Testis (tissue), 3 donors: Measurements from ENCODE around the gene PRMT3. TPM values are rescaled to one million over a fixed set of nuclear protein-coding genes. Genes with fewer than 3 reads are reported as not detected.

Experiments used
- DNase-seq: peaks from one replicate; pipeline ENCODE4 v3.0.0-alpha.2; 2019
- H3K27ac ChIP-seq, 2 donors: fragments of 200-600 bp; sonication (generic); one replicate each; pipeline ENCODE4 v1.5.1; 2019
- H3K27me3 ChIP-seq: fragments of 200-600 bp; sonication (generic); one replicate; pipeline ENCODE4 v1.5.1; 2019
- H3K36me3 ChIP-seq: fragments of 200-600 bp; sonication (generic); one replicate; pipeline ENCODE4 v1.5.1; 2017; ENCODE audit warnings: low read depth; ENCODE audit errors: missing control alignments
- H3K4me1 ChIP-seq: fragments of 200-600 bp; sonication (generic); one replicate; pipeline ENCODE4 v1.5.1; 2019
- H3K4me3 ChIP-seq, 2 donors: fragments of 200-600 bp; sonication (generic); one replicate each; pipeline ENCODE4 v1.5.1; 2017 to 2019
- H3K9me3 ChIP-seq: fragments of 200-600 bp; sonication (generic); one replicate; pipeline ENCODE4 v1.5.1; 2017
- CTCF ChIP-seq, 3 experiments: fragments of 450-650 bp in 2 of 3; fragments of 200-600 bp in 1 of 3; sonication (generic) in 1 of 3; IDR thresholded peaks; one replicate each; pipeline ENCODE4 v1.5.1; 2016 to 2019; ENCODE audit warnings: antibody characterized with exemption in 3 of 3, mild to moderate bottlenecking in 2 of 3, moderate library complexity in 1 of 3
- POLR2A ChIP-seq: fragments of 450-650 bp; IDR thresholded peaks from one replicate; pipeline ENCODE4 v1.6.1; 2017; ENCODE audit warnings: antibody characterized with exemption, mild to moderate bottlenecking, moderate library complexity
- whole genome bisulfite sequencing, 2 donors: methylation state at CpG; one replicate each; pipeline ENCODE4 v1.1.5; 2018; 5-methylcytosine and 5-hydroxymethylcytosine counted together
- intact Hi-C: fragments of 100-400 bp; cut with DNase I; formaldehyde crosslinking; loops from one replicate; pipeline ENCODE4 v1.15.1; 2023; ENCODE audit warnings: low total_unique reads
- polyA plus RNA-seq: library from polyadenylated mRNA; stranded (reverse); fragments of 350-450 nt; fragmentation: Illumina TruSeq; extraction: RNeasy Lipid Tissue Mini Kit (QIAGEN cat#74804); gene quantifications from one replicate; pipeline ENCODE4 v1.2.3, GENCODE V29; 2014; ENCODE audit warnings: low read depth, low replicate concordance; ENCODE audit not compliant: insufficient read depth
- total RNA-seq, 2 donors: library from RNA; depleted of rRNA; stranded (reverse); fragments of >200 nt; gene quantifications; one replicate each; pipeline ENCODE4 v1.2.3, GENCODE V29; 2016

Gene PRMT3
- total and polyA plus RNA-seq, 3 donors from 2014 or later: 9.1 to 28.0 (median 22.4) TPM

GRCh38 chr11:20458905-20459632 lies 71.6 kb downstream of the PRMT3 start:
- H3K4me1 ChIP-seq: no peaks in the 10 kb centered on the region
- H3K27ac ChIP-seq: no peak overlapping the region
- H3K9me3 ChIP-seq: no peaks in the 10 kb centered on the region
- no peaks in the 10 kb centered on the region for H3K27me3 ChIP-seq
- WGBS, 2 donors: 73 to 81% methylated on average over 1 of the region's 1 CpG
- H3K4me3 ChIP-seq: no peak overlapping the region
- no peaks in the 10 kb centered on the region for H3K36me3 ChIP-seq
- intact Hi-C loops: no loop called here
- no peak for DNase-seq
- TF ChIP-seq CTCF (IDR thresholded peaks at IDR 0.05) (no peak), POLR2A (no peak)

- H3K4me1 ChIP-seq: no peaks in the 10 kb centered on the region
- H3K27ac ChIP-seq: no peak overlapping the region
- no peak overlapping the region for H3K4me3 ChIP-seq
- WGBS, 2 donors: 51 to 76% methylated on average over 5 of the region's 5 CpGs
- TF ChIP-seq CTCF (IDR thresholded peaks at IDR 0.05) (no peak), POLR2A (no peak)
- intact Hi-C loops: no loop called here
- no peaks in the 10 kb centered on the region for H3K27me3 ChIP-seq
- H3K9me3 ChIP-seq: no peaks in the 10 kb centered on the region
- H3K36me3 ChIP-seq: no peaks in the 10 kb centered on the region
- no peak for DNase-seq
Observed at GRCh38 chr11:20459865-20460264, 72.3 kb downstream of the PRMT3 start.

- 92% methylated on average over 2 of the region's 2 CpGs for WGBS, 2 donors
- intact Hi-C loops: no loop called here
- Histone ChIP-seq H3K4me1 (no peaks in the 10 kb centered on the region), H3K9me3 (no peaks in the 10 kb centered on the region), H3K27me3 (no peaks in the 10 kb centered on the region), H3K4me3 (no peak overlapping the region), H3K27ac (no peak overlapping the region), H3K36me3 (no peaks in the 10 kb centered on the region)
- no peak for DNase-seq
- TF ChIP-seq POLR2A: no peak
- no peak for TF ChIP-seq CTCF (IDR thresholded peaks at IDR 0.05)
Observed at GRCh38 chr11:20464518-20464917, 77.0 kb downstream of the PRMT3 start.

GRCh38 chr11:20467487-20468185 lies 80.1 kb downstream of the PRMT3 start:
- no peaks in the 10 kb centered on the region for H3K4me1 ChIP-seq
- no peaks in the 10 kb centered on the region for H3K9me3 ChIP-seq
- no peak overlapping the region for H3K4me3 ChIP-seq
- H3K27ac ChIP-seq: no peak overlapping the region
- 83 to 84% methylated on average over 6 of the region's 6 CpGs for WGBS, 2 donors
- H3K27me3 ChIP-seq: no peaks in the 10 kb centered on the region
- H3K36me3 ChIP-seq: no peaks in the 10 kb centered on the region
- DNase-seq: no peak
- no peak for TF ChIP-seq POLR2A
- no peak for TF ChIP-seq CTCF (IDR thresholded peaks at IDR 0.05)
- intact Hi-C loops: no loop called here
